Erythroblast (primary cell): ENCODE results near the gene ADRA2C.

Experiments used
- GATA1 ChIP-seq: IDR thresholded peaks from 2 replicates; pipeline ENCODE4 v1.6.1; 2011; ENCODE audit warnings: low read depth, mild to moderate bottlenecking, control low read depth, low read length, moderate library complexity
- POLR2A ChIP-seq: IDR thresholded peaks from 2 replicates; pipeline ENCODE4 v1.6.1; 2011; ENCODE audit warnings: mild to moderate bottlenecking, low read length

DNA sequence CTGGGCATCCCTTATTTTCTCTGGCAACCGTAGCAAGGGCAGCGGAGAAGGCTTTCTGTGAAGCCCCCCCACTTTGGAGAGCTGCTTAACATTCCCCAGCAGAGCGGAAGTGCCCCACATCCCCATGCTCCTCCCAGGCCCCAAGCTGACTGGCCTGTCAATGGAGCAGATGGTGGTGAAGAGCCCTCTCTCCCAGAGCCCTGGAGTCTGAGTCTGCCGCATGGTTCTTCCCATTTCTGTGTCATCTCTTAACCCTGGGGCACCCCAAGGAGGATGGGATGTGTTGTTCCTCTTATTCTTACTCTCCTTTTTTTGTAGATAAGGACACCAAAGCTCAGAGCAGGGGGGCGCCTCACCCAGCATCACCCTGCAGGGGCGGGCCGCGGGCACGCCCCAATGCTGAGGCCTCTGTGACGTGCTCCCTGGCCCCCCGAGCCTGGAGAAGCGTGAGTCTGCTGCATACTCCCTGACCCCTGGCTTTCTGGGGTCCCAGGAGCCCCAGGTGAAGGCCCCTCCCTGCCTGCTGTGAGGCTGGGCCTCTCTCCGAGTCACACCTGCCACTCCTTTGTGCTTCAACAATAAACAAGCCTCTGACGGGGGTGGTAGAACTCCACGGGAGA lies 35.9 kb downstream of the ADRA2C start:
- TF ChIP-seq POLR2A (no peak), GATA1 (no peak)
